ENCODE measurements around the gene PAK6. TPM values are rescaled to one million over a fixed set of nuclear protein-coding genes. Genes with fewer than 3 reads are reported as not detected.

Gene PAK6
- polyA plus RNA-seq (2013, experiment 1 of 2), result 0.18 TPM
- 0.10 TPM for polyA plus RNA-seq (2013, experiment 2 of 2)

DNA sequence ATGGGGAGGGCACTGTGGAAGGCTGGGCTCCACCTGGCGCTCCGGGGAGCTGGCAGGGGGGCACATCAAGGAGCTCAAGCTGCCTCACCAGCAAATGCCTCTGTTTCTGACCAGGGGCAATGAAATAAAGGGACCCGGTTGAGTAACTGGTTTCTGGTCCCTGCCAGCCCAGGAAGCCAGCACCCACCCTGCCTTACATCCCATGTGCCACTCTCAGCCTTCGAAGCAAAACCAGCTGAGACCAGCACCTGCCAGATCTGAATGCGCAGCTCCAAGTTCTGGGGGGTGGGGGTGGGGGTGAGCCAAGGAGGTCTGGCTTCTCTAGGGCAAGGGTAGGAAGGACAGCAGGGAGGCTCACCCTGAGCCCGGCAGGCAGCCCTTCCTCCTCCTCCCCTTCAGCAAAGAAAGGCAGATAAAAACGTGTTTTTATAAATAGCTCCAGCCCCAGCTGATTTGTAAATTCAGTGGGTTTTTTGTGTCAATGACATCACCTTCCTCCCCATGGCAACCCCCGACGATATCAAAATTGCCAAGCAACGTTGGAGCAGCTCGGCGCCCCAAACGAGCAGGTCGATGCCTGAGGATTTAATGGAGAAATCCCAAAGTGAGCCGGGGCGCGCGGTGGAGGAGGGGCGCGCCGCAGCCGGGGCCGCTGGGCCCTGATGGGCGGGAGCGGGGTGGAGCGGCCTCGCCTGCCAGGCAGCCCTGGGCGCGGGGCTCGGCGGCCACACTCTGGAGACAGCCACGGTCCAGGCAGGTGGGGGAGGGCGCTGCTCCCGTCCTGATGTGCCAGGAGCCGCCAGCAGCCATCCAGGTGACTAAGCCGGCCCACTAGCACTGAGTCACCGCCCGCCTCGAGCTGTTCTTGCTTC, at the start of gene PAK6:
TSS of gene PAK6 (plus strand) at position 532 of the 872 bp plus-strand sequence. CDS start 25,723 bp downstream, outside the sequence.
- peak within 1 kb of the TSS; percentile 75 for H2AFZ ChIP-seq (ENCODE audit: low read depth, low read length)
- H2BK5ac ChIP-seq (ENCODE audit: low read depth, low read length, poor library complexity, severe bottlenecking), result no peak within 1 kb of the TSS
- H2BK120ac ChIP-seq (ENCODE audit: low read depth, low read length), result no peak within 1 kb of the TSS
- no peak within 1 kb of the TSS for H4K91ac ChIP-seq (ENCODE audit: low read length)
- H3K27ac ChIP-seq (ENCODE audit: low read length, poor library complexity, severe bottlenecking), result no peak within 1 kb of the TSS
- no peaks in the 10 kb centered on the region for H3K36me3 ChIP-seq (ENCODE audit: control insufficient read depth in 1 of 2, insufficient read depth in 2 of 2, low read depth in 1 of 2, low read length in 2 of 2)
- peak; percentile 53 for DNase-seq
- peak within 1 kb of the TSS; percentile 79 for H3K9ac ChIP-seq (ENCODE audit: low read length)
- H2AK5ac ChIP-seq (ENCODE audit: low read length, severe bottlenecking), result peak within 1 kb of the TSS; percentile 20
- WGBS, result 7% methylated on average over 36 of the region's 39 CpGs
- peak within 1 kb of the TSS; percentile 29 to 72 for H3K4me3 ChIP-seq (ENCODE audit: insufficient read depth in 1 of 2, low read depth in 1 of 2, low read length in 2 of 2)
- H2BK15ac ChIP-seq (ENCODE audit: low read depth, poor library complexity, severe bottlenecking), result peak within 1 kb of the TSS; percentile 78
- no peak within 1 kb of the TSS for H3K23ac ChIP-seq (ENCODE audit: low read length in 2 of 2)
- H3K9me3 ChIP-seq (ENCODE audit: control insufficient read depth, low read length), result no peaks in the 10 kb centered on the region
- H3K79me1 ChIP-seq (replicated peaks; ENCODE audit: low read length, poor library complexity, severe bottlenecking), result no peaks in the 10 kb centered on the region
- H3K4me1 ChIP-seq (ENCODE audit: control insufficient read depth, insufficient read depth, low read depth, low read length), result peaks cover 24% of the 10 kb centered on the region
- H4K8ac ChIP-seq (ENCODE audit: low read length), result peak within 1 kb of the TSS; percentile 5
- no peak within 1 kb of the TSS for H3K14ac ChIP-seq (ENCODE audit: low read length in 2 of 2)
- no peak within 1 kb of the TSS for H3K18ac ChIP-seq (ENCODE audit: low read depth in 1 of 2, low read length in 2 of 2)
- H3K4me2 ChIP-seq (ENCODE audit: low read length, poor library complexity, severe bottlenecking), result peak within 1 kb of the TSS; percentile 89
- no peak within 1 kb of the TSS for H2BK12ac ChIP-seq (ENCODE audit: low read length in 2 of 2)
- H3K4ac ChIP-seq (ENCODE audit: low read depth in 1 of 2, low read length in 2 of 2), result no peak within 1 kb of the TSS
- H3K27me3 ChIP-seq (ENCODE audit: control insufficient read depth in 1 of 2, insufficient read depth in 1 of 2, low read length in 2 of 2), result peaks cover 0 to 26% of the 10 kb centered on the region in 2 experiments

DNA sequence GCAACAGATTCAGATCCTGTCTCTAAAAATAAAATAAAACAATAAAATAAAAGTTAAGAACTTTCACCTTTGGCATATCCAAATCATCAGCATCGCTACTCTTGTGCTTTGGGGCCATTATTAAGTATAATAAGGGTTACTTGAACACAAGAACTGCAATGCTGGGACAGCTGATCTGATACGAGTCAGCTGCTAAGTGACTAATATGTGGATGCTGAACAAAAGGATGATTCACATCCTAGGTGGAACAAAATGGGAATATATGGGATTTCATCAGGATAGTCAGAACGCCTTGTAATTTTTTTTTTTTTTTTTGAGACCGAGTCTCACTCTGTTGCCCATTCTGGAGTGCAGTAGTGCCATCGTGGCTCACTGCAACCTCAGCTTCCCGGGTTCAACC, 48.3 kb upstream of the PAK6 start:
- Histone ChIP-seq H3K27me3 (ENCODE audit: control insufficient read depth in 1 of 2, insufficient read depth in 1 of 2, low read length in 2 of 2) (no peaks in the 10 kb centered on the region), H3K23ac (ENCODE audit: low read length in 2 of 2) (no peak overlapping the region), H3K4me2 (ENCODE audit: low read length, poor library complexity, severe bottlenecking) (no peak overlapping the region), H3K9ac (ENCODE audit: low read length) (peak overlapping the region; percentile 45), H3K14ac (ENCODE audit: low read length in 2 of 2) (no peak overlapping the region), H3K4ac (ENCODE audit: low read depth in 1 of 2, low read length in 2 of 2) (no peak overlapping the region), H2BK5ac (ENCODE audit: low read depth, low read length, poor library complexity, severe bottlenecking) (no peak overlapping the region), H3K9me3 (ENCODE audit: control insufficient read depth, low read length) (no peaks in the 10 kb centered on the region), H2BK15ac (ENCODE audit: low read depth, poor library complexity, severe bottlenecking) (no peak overlapping the region), H3K18ac (ENCODE audit: low read depth in 1 of 2, low read length in 2 of 2) (peak overlapping the region in 1 of 2 experiments; percentile 72), H4K8ac (ENCODE audit: low read length) (no peak overlapping the region), H3K79me1 (replicated peaks; ENCODE audit: low read length, poor library complexity, severe bottlenecking) (peaks cover 12% of the 10 kb centered on the region), H3K36me3 (ENCODE audit: control insufficient read depth in 1 of 2, insufficient read depth in 2 of 2, low read depth in 1 of 2, low read length in 2 of 2) (no peaks in the 10 kb centered on the region), H2AFZ (ENCODE audit: low read depth, low read length) (no peak overlapping the region), H2BK120ac (ENCODE audit: low read depth, low read length) (no peak overlapping the region), H3K4me3 (ENCODE audit: insufficient read depth in 1 of 2, low read depth in 1 of 2, low read length in 2 of 2) (no peak overlapping the region), H3K4me1 (ENCODE audit: control insufficient read depth, insufficient read depth, low read depth, low read length) (peaks cover 1% of the 10 kb centered on the region), H3K27ac (ENCODE audit: low read length, poor library complexity, severe bottlenecking) (no peak overlapping the region), H2BK12ac (ENCODE audit: low read length in 2 of 2) (no peak overlapping the region), H4K91ac (ENCODE audit: low read length) (no peak overlapping the region), H2AK5ac (ENCODE audit: low read length, severe bottlenecking) (no peak overlapping the region)
- DNase-seq, result peak; percentile 70
- WGBS, result 60% methylated on average over 6 of the region's 6 CpGs

GRCh38 chr15:40192942-40193341, 45.9 kb upstream of the PAK6 start:
- no peak overlapping the region for H3K4ac ChIP-seq (ENCODE audit: low read depth in 1 of 2, low read length in 2 of 2)
- no peak overlapping the region for H2BK120ac ChIP-seq (ENCODE audit: low read depth, low read length)
- H3K14ac ChIP-seq (ENCODE audit: low read length in 2 of 2), result no peak overlapping the region
- H3K4me1 ChIP-seq (ENCODE audit: control insufficient read depth, insufficient read depth, low read depth, low read length), result no peaks in the 10 kb centered on the region
- peaks cover 9% of the 10 kb centered on the region for H3K79me1 ChIP-seq (replicated peaks; ENCODE audit: low read length, poor library complexity, severe bottlenecking)
- no peak overlapping the region for H2BK15ac ChIP-seq (ENCODE audit: low read depth, poor library complexity, severe bottlenecking)
- no peak overlapping the region for H3K4me2 ChIP-seq (ENCODE audit: low read length, poor library complexity, severe bottlenecking)
- WGBS, result 69% methylated on average over 1 of the region's 1 CpG
- no peaks in the 10 kb centered on the region for H3K27me3 ChIP-seq (ENCODE audit: control insufficient read depth in 1 of 2, insufficient read depth in 1 of 2, low read length in 2 of 2)
- H2BK12ac ChIP-seq (ENCODE audit: low read length in 2 of 2), result no peak overlapping the region
- DNase-seq, result peak; percentile 28
- H3K18ac ChIP-seq (ENCODE audit: low read depth in 1 of 2, low read length in 2 of 2), result no peak overlapping the region
- no peak overlapping the region for H4K8ac ChIP-seq (ENCODE audit: low read length)
- no peaks in the 10 kb centered on the region for H3K9me3 ChIP-seq (ENCODE audit: control insufficient read depth, low read length)
- no peak overlapping the region for H3K9ac ChIP-seq (ENCODE audit: low read length)
- no peak overlapping the region for H3K23ac ChIP-seq (ENCODE audit: low read length in 2 of 2)
- H2AFZ ChIP-seq (ENCODE audit: low read depth, low read length), result no peak overlapping the region
- no peak overlapping the region for H4K91ac ChIP-seq (ENCODE audit: low read length)
- H3K36me3 ChIP-seq (ENCODE audit: control insufficient read depth in 1 of 2, insufficient read depth in 2 of 2, low read depth in 1 of 2, low read length in 2 of 2), result no peaks in the 10 kb centered on the region
- no peak overlapping the region for H3K27ac ChIP-seq (ENCODE audit: low read length, poor library complexity, severe bottlenecking)
- H2AK5ac ChIP-seq (ENCODE audit: low read length, severe bottlenecking), result no peak overlapping the region
- no peak overlapping the region for H2BK5ac ChIP-seq (ENCODE audit: low read depth, low read length, poor library complexity, severe bottlenecking)
- no peak overlapping the region for H3K4me3 ChIP-seq (ENCODE audit: insufficient read depth in 1 of 2, low read depth in 1 of 2, low read length in 2 of 2)

GRCh38 chr15:40197434-40197833, 41.4 kb upstream of the PAK6 start:
- Histone ChIP-seq H2AK5ac (ENCODE audit: low read length, severe bottlenecking) (no peak overlapping the region), H2BK15ac (ENCODE audit: low read depth, poor library complexity, severe bottlenecking) (no peak overlapping the region), H3K4ac (ENCODE audit: low read depth in 1 of 2, low read length in 2 of 2) (no peak overlapping the region), H3K9ac (ENCODE audit: low read length) (no peak overlapping the region), H3K4me1 (ENCODE audit: control insufficient read depth, insufficient read depth, low read depth, low read length) (no peaks in the 10 kb centered on the region), H3K23ac (ENCODE audit: low read length in 2 of 2) (no peak overlapping the region), H3K4me2 (ENCODE audit: low read length, poor library complexity, severe bottlenecking) (no peak overlapping the region), H3K36me3 (ENCODE audit: control insufficient read depth in 1 of 2, insufficient read depth in 2 of 2, low read depth in 1 of 2, low read length in 2 of 2) (peaks cover 0 to 4% of the 10 kb centered on the region in 2 experiments), H2BK12ac (ENCODE audit: low read length in 2 of 2) (no peak overlapping the region), H3K14ac (ENCODE audit: low read length in 2 of 2) (no peak overlapping the region), H2AFZ (ENCODE audit: low read depth, low read length) (no peak overlapping the region), H3K27ac (ENCODE audit: low read length, poor library complexity, severe bottlenecking) (no peak overlapping the region), H3K27me3 (ENCODE audit: control insufficient read depth in 1 of 2, insufficient read depth in 1 of 2, low read length in 2 of 2) (no peaks in the 10 kb centered on the region), H3K4me3 (ENCODE audit: insufficient read depth in 1 of 2, low read depth in 1 of 2, low read length in 2 of 2) (no peak overlapping the region), H2BK120ac (ENCODE audit: low read depth, low read length) (no peak overlapping the region), H4K8ac (ENCODE audit: low read length) (no peak overlapping the region), H3K79me1 (replicated peaks; ENCODE audit: low read length, poor library complexity, severe bottlenecking) (peaks cover 9% of the 10 kb centered on the region), H3K18ac (ENCODE audit: low read depth in 1 of 2, low read length in 2 of 2) (no peak overlapping the region), H2BK5ac (ENCODE audit: low read depth, low read length, poor library complexity, severe bottlenecking) (no peak overlapping the region), H3K9me3 (ENCODE audit: control insufficient read depth, low read length) (no peaks in the 10 kb centered on the region), H4K91ac (ENCODE audit: low read length) (no peak overlapping the region)
- no peak for DNase-seq
- WGBS, result no CpG with 5 or more reads among the region's 1 CpG

Data from mesenchymal stem cell (in vitro differentiated cells and primary cell).